Measurements from ENCODE around the gene MAPK13. TPM values are rescaled to one million over a fixed set of nuclear protein-coding genes. Genes with fewer than 3 reads are reported as not detected.
"Not testable (repeated sequence)": the region's sequence is repeated elsewhere in the genome, so short reads cannot be mapped to it uniquely, and the experiment has no call there.

MAPK13 gene
- total RNA-seq, 1 donor from 2014 or later, result 55.7 TPM

- Mint-ChIP-seq H3K4me1 (ENCODE audit: low read depth) (peaks cover 84% of the 10 kb centered on the region), H3K36me3 (ENCODE audit: low read depth) (no peaks in the 10 kb centered on the region), H3K27me3 (ENCODE audit: insufficient read depth) (no peaks in the 10 kb centered on the region), H3K27ac (peak overlapping the region; percentile 15), H3K9me3 (no peaks in the 10 kb centered on the region), H3K4me3 (no peak overlapping the region)
- intact Hi-C loops (cut with micrococcal nuclease), result loop anchor here (5.0 to 10.0 kb wide), 3 partner anchors 317 to 470 kb away; partner anchors contain the start of genes KCTD20, PXT1, SRSF3 and STK38
- no peak for DNase-seq (ENCODE audit: low spot score)
Observed at GRCh38 chr6:36124881-36125280, 5.4 kb upstream of the MAPK13 start.

GRCh38 chr6:36125575-36125974 is 4.7 kb upstream of the MAPK13 start:
- H3K27me3 Mint-ChIP-seq (ENCODE audit: insufficient read depth), result no peaks in the 10 kb centered on the region
- H3K4me3 Mint-ChIP-seq, result no peak overlapping the region
- intact Hi-C loops (cut with micrococcal nuclease), result loop anchor here (10.0 kb wide), 2 partner anchors 419 to 469 kb away; partner anchors contain the start of genes SRSF3 and STK38
- H3K36me3 Mint-ChIP-seq (ENCODE audit: low read depth), result no peaks in the 10 kb centered on the region
- no peaks in the 10 kb centered on the region for H3K9me3 Mint-ChIP-seq
- H3K4me1 Mint-ChIP-seq (ENCODE audit: low read depth), result peaks cover 78% of the 10 kb centered on the region
- DNase-seq (ENCODE audit: low spot score), result no peak
- H3K27ac Mint-ChIP-seq, result no peak overlapping the region

GRCh38 chr6:36126121-36126520 is 4.2 kb upstream of the MAPK13 start:
- Mint-ChIP-seq H3K4me3 (no peak overlapping the region), H3K36me3 (ENCODE audit: low read depth) (no peaks in the 10 kb centered on the region), H3K4me1 (ENCODE audit: low read depth) (peaks cover 73% of the 10 kb centered on the region), H3K9me3 (no peaks in the 10 kb centered on the region), H3K27ac (no peak overlapping the region), H3K27me3 (ENCODE audit: insufficient read depth) (no peaks in the 10 kb centered on the region)
- no peak for DNase-seq (ENCODE audit: low spot score)
- intact Hi-C loops (cut with micrococcal nuclease), result loop anchor here (10.0 kb wide), 2 partner anchors 419 to 469 kb away; partner anchors contain the start of genes SRSF3 and STK38

- DNase-seq (ENCODE audit: low spot score), result no peak
- Mint-ChIP-seq H3K4me1 (ENCODE audit: low read depth) (peaks cover 72% of the 10 kb centered on the region), H3K27me3 (ENCODE audit: insufficient read depth) (no peaks in the 10 kb centered on the region), H3K27ac (peak overlapping the region; percentile 0), H3K36me3 (ENCODE audit: low read depth) (no peaks in the 10 kb centered on the region), H3K4me3 (no peak overlapping the region), H3K9me3 (no peaks in the 10 kb centered on the region)
- intact Hi-C loops (cut with micrococcal nuclease), result loop anchor here (10.0 kb wide), 2 partner anchors 418 to 468 kb away; partner anchors contain the start of genes SRSF3 and STK38
Observed at GRCh38 chr6:36126553-36127458, 3.5 kb upstream of the MAPK13 start.

- peaks cover 72% of the 10 kb centered on the region for H3K4me1 Mint-ChIP-seq (ENCODE audit: low read depth)
- H3K27ac Mint-ChIP-seq, result no peak overlapping the region
- no peak overlapping the region for H3K4me3 Mint-ChIP-seq
Observed at GRCh38 chr6:36127462-36128016, 2.8 kb upstream of the MAPK13 start.

GRCh38 chr6:36128073-36128472 is 2.2 kb upstream of the MAPK13 start:
- intact Hi-C loops (cut with micrococcal nuclease), result loop anchor here (10.0 kb wide), 2 partner anchors 417 to 467 kb away; partner anchors contain the start of genes SRSF3 and STK38
- H3K4me3 Mint-ChIP-seq, result no peak overlapping the region

More at GRCh38 chr6:36127462-36128016, 2.8 kb upstream of the MAPK13 start:
- Mint-ChIP-seq H3K9me3 (no peaks in the 10 kb centered on the region), H3K27me3 (ENCODE audit: insufficient read depth) (no peaks in the 10 kb centered on the region), H3K36me3 (ENCODE audit: low read depth) (no peaks in the 10 kb centered on the region)
- intact Hi-C loops (cut with micrococcal nuclease), result loop anchor here (10.0 kb wide), 2 partner anchors 417 to 467 kb away; partner anchors contain the start of genes SRSF3 and STK38
- no peak for DNase-seq (ENCODE audit: low spot score)

GRCh38 chr6:36128793-36129192 is 1.5 kb upstream of the MAPK13 start:
- Mint-ChIP-seq H3K36me3 (ENCODE audit: low read depth) (peaks cover 10% of the 10 kb centered on the region), H3K27me3 (ENCODE audit: insufficient read depth) (no peaks in the 10 kb centered on the region), H3K27ac (no peak overlapping the region), H3K9me3 (no peaks in the 10 kb centered on the region), H3K4me3 (peak overlapping the region; percentile 74), H3K4me1 (ENCODE audit: low read depth) (peaks cover 72% of the 10 kb centered on the region)
- no peak for DNase-seq (ENCODE audit: low spot score)
- intact Hi-C loops (cut with micrococcal nuclease), result loop anchor here (10.0 kb wide), 2 partner anchors 416 to 466 kb away; partner anchors contain the start of genes SRSF3 and STK38

More at GRCh38 chr6:36128073-36128472, 2.2 kb upstream of the MAPK13 start:
- no peak for DNase-seq (ENCODE audit: low spot score)
- H3K27ac Mint-ChIP-seq, result no peak overlapping the region
- H3K27me3 Mint-ChIP-seq (ENCODE audit: insufficient read depth), result no peaks in the 10 kb centered on the region
- peaks cover 3% of the 10 kb centered on the region for H3K36me3 Mint-ChIP-seq (ENCODE audit: low read depth)
- H3K9me3 Mint-ChIP-seq, result no peaks in the 10 kb centered on the region
- peaks cover 72% of the 10 kb centered on the region for H3K4me1 Mint-ChIP-seq (ENCODE audit: low read depth)

- Mint-ChIP-seq H3K4me3 (peak overlapping the region; percentile 74), H3K27ac (peak overlapping the region; percentile 57), H3K36me3 (ENCODE audit: low read depth) (peaks cover 12% of the 10 kb centered on the region), H3K4me1 (ENCODE audit: low read depth) (peaks cover 68% of the 10 kb centered on the region)
- not testable (repeated sequence) for H3K9me3 Mint-ChIP-seq; DNase-seq (ENCODE audit: low spot score); H3K27me3 Mint-ChIP-seq (ENCODE audit: insufficient read depth)
- intact Hi-C loops (cut with micrococcal nuclease), result loop anchor here (10.0 kb wide), 2 partner anchors 415 to 465 kb away; partner anchors contain the start of genes SRSF3 and STK38
Observed at GRCh38 chr6:36129334-36129733, 979 bp upstream of the MAPK13 start.

GRCh38 chr6:36130667-36131510 is 576 bp downstream of the MAPK13 start:
- intact Hi-C loops (cut with micrococcal nuclease), result loop anchor here (1.0 to 2.0 kb wide), 5 partner anchors 8 to 104 kb away; partner anchors contain the start of gene MAPK14
- peak; percentile 40 for DNase-seq (ENCODE audit: low spot score)
- Mint-ChIP-seq H3K4me1 (ENCODE audit: low read depth) (peaks cover 58% of the 10 kb centered on the region), H3K36me3 (ENCODE audit: low read depth) (peaks cover 18% of the 10 kb centered on the region), H3K9me3 (no peaks in the 10 kb centered on the region), H3K27me3 (ENCODE audit: insufficient read depth) (no peaks in the 10 kb centered on the region), H3K27ac (peak overlapping the region; percentile 92), H3K4me3 (peak overlapping the region; percentile 85)

- no peaks in the 10 kb centered on the region for H3K27me3 Mint-ChIP-seq (ENCODE audit: insufficient read depth)
- peak overlapping the region; percentile 85 for H3K4me3 Mint-ChIP-seq
- H3K27ac Mint-ChIP-seq, result peak overlapping the region; percentile 92
- peaks cover 22% of the 10 kb centered on the region for H3K36me3 Mint-ChIP-seq (ENCODE audit: low read depth)
- peaks cover 50% of the 10 kb centered on the region for H3K4me1 Mint-ChIP-seq (ENCODE audit: low read depth)
- no peaks in the 10 kb centered on the region for H3K9me3 Mint-ChIP-seq
- peak; percentile 37 for DNase-seq (ENCODE audit: low spot score)
- intact Hi-C loops (cut with micrococcal nuclease), result loop anchor here (1.0 to 2.0 kb wide), 5 partner anchors 8 to 104 kb away; partner anchors contain the start of gene MAPK14
Observed at GRCh38 chr6:36131511-36132245, 1.4 kb downstream of the MAPK13 start.

GRCh38 chr6:36132246-36132895 is 2.1 kb downstream of the MAPK13 start:
- DNase-seq (ENCODE audit: low spot score), result no peak
- H3K4me3 Mint-ChIP-seq, result peak overlapping the region; percentile 85
- H3K36me3 Mint-ChIP-seq (ENCODE audit: low read depth), result peaks cover 27% of the 10 kb centered on the region
- no peaks in the 10 kb centered on the region for H3K27me3 Mint-ChIP-seq (ENCODE audit: insufficient read depth)
- H3K9me3 Mint-ChIP-seq, result no peaks in the 10 kb centered on the region
- peaks cover 44% of the 10 kb centered on the region for H3K4me1 Mint-ChIP-seq (ENCODE audit: low read depth)
- H3K27ac Mint-ChIP-seq, result peak overlapping the region; percentile 92
- intact Hi-C loops (cut with micrococcal nuclease), result no loop called here

All from activated T-helper 1 cell treated with anti-CD3 and anti-CD28 coated beads, Interleukin-12 subunit alpha, Interleukin-12 subunit beta, Interleukin-2, Interleukin-4 antibody, amounts not matched to agents 30 ng/mL and 10 ng/mL and 1 ng/mL, durations not matched to agents 14 hours and 24 hours and 36 hours (primary cell).